Measurements from ENCODE around the gene DENND4B.

DENND4B gene

GRCh38 chr1:153940756-153941155, 5.8 kb downstream of the DENND4B start:
- TF ChIP-seq TARDBP (IDR thresholded peaks at IDR 0.05), result no peak
- no peak for TF ChIP-seq FOXA1 (IDR thresholded peaks at IDR 0.05)
- TF ChIP-seq FOXK2 (IDR thresholded peaks at IDR 0.05), result no peak
- no peak for TF ChIP-seq CTBP1 (IDR thresholded peaks at IDR 0.05; ENCODE audit: borderline replicate concordance)
- no peak for TF ChIP-seq LEF1 (IDR thresholded peaks at IDR 0.05; ENCODE audit: borderline replicate concordance)
- TF ChIP-seq ARNT (IDR thresholded peaks at IDR 0.05), result no peak
- TF ChIP-seq L3MBTL2 (conservative IDR thresholded peaks at IDR 0.05), result no peak
- no peak for TF ChIP-seq ZNF384 (IDR thresholded peaks at IDR 0.05)
- no peak for TF ChIP-seq SP1 (IDR thresholded peaks at IDR 0.05)
- TF ChIP-seq BHLHE40 (IDR thresholded peaks at IDR 0.05; ENCODE audit: borderline replicate concordance), result no peak
- TF ChIP-seq NFRKB (IDR thresholded peaks at IDR 0.05), result no peak
- no peak for TF ChIP-seq HDGF (IDR thresholded peaks at IDR 0.05; ENCODE audit: borderline replicate concordance)
- no peak for TF ChIP-seq ELF4 (IDR thresholded peaks at IDR 0.05)
- no peak for TF ChIP-seq SUZ12 (IDR thresholded peaks at IDR 0.05)
- CTCF ChIA-PET, result interaction anchor here (0.6 kb wide), 1 partner anchor 232 kb away, joined by 3 read pairs; no protein-coding TSS in a partner anchor
- DNase-seq (ENCODE audit: extremely low spot score), result no peak
- POLR2A ChIA-PET, result interaction anchor here (1.4 to 2.2 kb wide), 4 partner anchors 12 to 26 kb away, joined by 4 to 11 read pairs (median 6); partner anchors contain the start of gene GATAD2B

GRCh38 chr1:153939476-153939875, 7.0 kb downstream of the DENND4B start:
- ChIA-PET POLR2A (interaction anchor here (0.9 to 2.2 kb wide), 4 partner anchors 11 to 28 kb away, joined by 3 to 11 read pairs (median 6); partner anchors contain the start of gene GATAD2B), CTCF (no interaction called here)
- DNase-seq (ENCODE audit: extremely low spot score), result no peak
- TF ChIP-seq HDGF (IDR thresholded peaks at IDR 0.05; ENCODE audit: borderline replicate concordance) (no peak), SP1 (IDR thresholded peaks at IDR 0.05) (no peak), NFRKB (IDR thresholded peaks at IDR 0.05) (no peak), CTBP1 (IDR thresholded peaks at IDR 0.05; ENCODE audit: borderline replicate concordance) (no peak), FOXA1 (IDR thresholded peaks at IDR 0.05) (no peak), LEF1 (IDR thresholded peaks at IDR 0.05; ENCODE audit: borderline replicate concordance) (no peak), ARNT (IDR thresholded peaks at IDR 0.05) (no peak), FOXK2 (IDR thresholded peaks at IDR 0.05) (no peak), PKNOX1 (IDR thresholded peaks at IDR 0.05) (no peak)

- DNase-seq (ENCODE audit: extremely low spot score), result no peak
- TF ChIP-seq ARNT (IDR thresholded peaks at IDR 0.05) (no peak), ELF4 (IDR thresholded peaks at IDR 0.05) (no peak), FOXK2 (IDR thresholded peaks at IDR 0.05) (no peak), CTBP1 (IDR thresholded peaks at IDR 0.05; ENCODE audit: borderline replicate concordance) (no peak), SP1 (IDR thresholded peaks at IDR 0.05) (no peak), FOXM1 (IDR thresholded peaks at IDR 0.05; ENCODE audit: borderline replicate concordance) (no peak), LEF1 (IDR thresholded peaks at IDR 0.05; ENCODE audit: borderline replicate concordance) (no peak), L3MBTL2 (conservative IDR thresholded peaks at IDR 0.05) (no peak), HDGF (IDR thresholded peaks at IDR 0.05; ENCODE audit: borderline replicate concordance) (no peak), FOXA1 (IDR thresholded peaks at IDR 0.05) (no peak), NFRKB (IDR thresholded peaks at IDR 0.05) (no peak), ZNF384 (IDR thresholded peaks at IDR 0.05) (no peak)
- CTCF ChIA-PET, result interaction anchor here (1.0 kb wide), 1 partner anchor 9 kb away, joined by 3 read pairs; no protein-coding TSS in a partner anchor
- POLR2A ChIA-PET, result interaction anchor here (1.5 kb wide), 1 partner anchor 29 kb away, joined by 5 read pairs; the partner anchor contains the start of gene CREB3L4
Observed at GRCh38 chr1:153938996-153939395, 7.5 kb downstream of the DENND4B start.

GRCh38 chr1:153937331-153937730, 9.2 kb downstream of the DENND4B start:
- POLR2A ChIA-PET, result interaction anchor here (0.7 to 1.5 kb wide), 3 partner anchors 9 to 31 kb away, joined by 3 to 5 read pairs (median 3); partner anchors contain the start of gene CREB3L4
- TF ChIP-seq L3MBTL2 (conservative IDR thresholded peaks at IDR 0.05) (no peak), HDGF (IDR thresholded peaks at IDR 0.05; ENCODE audit: borderline replicate concordance) (no peak), FOXM1 (IDR thresholded peaks at IDR 0.05; ENCODE audit: borderline replicate concordance) (no peak), CTBP1 (IDR thresholded peaks at IDR 0.05; ENCODE audit: borderline replicate concordance) (no peak), PKNOX1 (IDR thresholded peaks at IDR 0.05) (no peak), NFRKB (IDR thresholded peaks at IDR 0.05) (no peak), FOXA1 (IDR thresholded peaks at IDR 0.05) (no peak), TARDBP (IDR thresholded peaks at IDR 0.05) (no peak)
- CTCF ChIA-PET, result no interaction called here
- no peak for DNase-seq (ENCODE audit: extremely low spot score)

- no peak for DNase-seq (ENCODE audit: extremely low spot score)
- CTCF ChIA-PET, result no interaction called here
- TF ChIP-seq FOXM1 (IDR thresholded peaks at IDR 0.05; ENCODE audit: borderline replicate concordance) (no peak), LEF1 (IDR thresholded peaks at IDR 0.05; ENCODE audit: borderline replicate concordance) (no peak), FOXK2 (IDR thresholded peaks at IDR 0.05) (no peak), PKNOX1 (IDR thresholded peaks at IDR 0.05) (no peak), FOXA1 (IDR thresholded peaks at IDR 0.05) (no peak), HDGF (IDR thresholded peaks at IDR 0.05; ENCODE audit: borderline replicate concordance) (no peak), CTBP1 (IDR thresholded peaks at IDR 0.05; ENCODE audit: borderline replicate concordance) (no peak), SP1 (IDR thresholded peaks at IDR 0.05) (no peak), TARDBP (IDR thresholded peaks at IDR 0.05) (no peak), ZNF384 (IDR thresholded peaks at IDR 0.05) (no peak), NFRKB (IDR thresholded peaks at IDR 0.05) (no peak), ARNT (IDR thresholded peaks at IDR 0.05) (no peak), SUZ12 (IDR thresholded peaks at IDR 0.05) (no peak)
- POLR2A ChIA-PET, result no interaction called here
Observed at GRCh38 chr1:153936011-153936802, 10.3 kb downstream of the DENND4B start.
